Activated T-cell treated with anti-CD3 and anti-CD28 coated beads, Interleukin-2, amount 50 U/mL, for 72 hours (primary cell): ENCODE results near the gene STAP2. TPM values are rescaled to one million over a fixed set of nuclear protein-coding genes. Genes with fewer than 3 reads are reported as not detected.
"Not testable (repeated sequence)": the region's sequence is repeated elsewhere in the genome, so short reads cannot be mapped to it uniquely, and the experiment has no call there.

Source experiments
- ATAC-seq, 2 donors: fragments of 150-1000 bp; cut with Tn5 transposase; replicated peaks in 1 of 2; 2 replicates each; pipeline ENCODE4 v1.10.0; 2021; ENCODE audit warnings: moderate library complexity in 2 of 2, mild to moderate bottlenecking in 1 of 2
- DNase-seq, 2 donors: peaks; one replicate each; pipeline ENCODE4 v3.0.0; 2021 to 2022; ENCODE audit warnings: mixed read lengths in 1 of 2
- H3K27ac Mint-ChIP-seq: one replicate; pipeline ENCODE4 v1.8.0; 2022; ENCODE audit warnings: mild to moderate bottlenecking, moderate library complexity, mixed read lengths
- H3K27me3 Mint-ChIP-seq: one replicate; pipeline ENCODE4 v1.8.0; 2022; ENCODE audit warnings: low read depth, mixed read lengths
- H3K36me3 Mint-ChIP-seq, 2 donors: one replicate each; pipeline ENCODE4 v1.8.0; 2022; ENCODE audit warnings: mixed read lengths in 2 of 2, mild to moderate bottlenecking in 1 of 2; ENCODE audit not compliant: insufficient read depth in 2 of 2
- H3K4me1 Mint-ChIP-seq: one replicate; pipeline ENCODE4 v1.8.0; 2022; ENCODE audit warnings: low read depth, mixed read lengths
- H3K4me3 Mint-ChIP-seq, 2 donors: one replicate each; pipeline ENCODE4 v1.8.0; 2022; ENCODE audit warnings: mild to moderate bottlenecking in 2 of 2, mixed read lengths in 2 of 2, moderate library complexity in 2 of 2
- H3K9me3 Mint-ChIP-seq, 2 donors: one replicate each; pipeline ENCODE4 v1.8.0; 2022; ENCODE audit warnings: mixed read lengths in 2 of 2
- total RNA-seq, 2 donors: library from RNA; stranded (reverse); gene quantifications; one replicate each; pipeline ENCODE4 v1.2.3, GENCODE V29; 2022

Gene STAP2
- total RNA-seq, 2 donors from 2014 or later: 8.3 to 10.0 TPM

DNA sequence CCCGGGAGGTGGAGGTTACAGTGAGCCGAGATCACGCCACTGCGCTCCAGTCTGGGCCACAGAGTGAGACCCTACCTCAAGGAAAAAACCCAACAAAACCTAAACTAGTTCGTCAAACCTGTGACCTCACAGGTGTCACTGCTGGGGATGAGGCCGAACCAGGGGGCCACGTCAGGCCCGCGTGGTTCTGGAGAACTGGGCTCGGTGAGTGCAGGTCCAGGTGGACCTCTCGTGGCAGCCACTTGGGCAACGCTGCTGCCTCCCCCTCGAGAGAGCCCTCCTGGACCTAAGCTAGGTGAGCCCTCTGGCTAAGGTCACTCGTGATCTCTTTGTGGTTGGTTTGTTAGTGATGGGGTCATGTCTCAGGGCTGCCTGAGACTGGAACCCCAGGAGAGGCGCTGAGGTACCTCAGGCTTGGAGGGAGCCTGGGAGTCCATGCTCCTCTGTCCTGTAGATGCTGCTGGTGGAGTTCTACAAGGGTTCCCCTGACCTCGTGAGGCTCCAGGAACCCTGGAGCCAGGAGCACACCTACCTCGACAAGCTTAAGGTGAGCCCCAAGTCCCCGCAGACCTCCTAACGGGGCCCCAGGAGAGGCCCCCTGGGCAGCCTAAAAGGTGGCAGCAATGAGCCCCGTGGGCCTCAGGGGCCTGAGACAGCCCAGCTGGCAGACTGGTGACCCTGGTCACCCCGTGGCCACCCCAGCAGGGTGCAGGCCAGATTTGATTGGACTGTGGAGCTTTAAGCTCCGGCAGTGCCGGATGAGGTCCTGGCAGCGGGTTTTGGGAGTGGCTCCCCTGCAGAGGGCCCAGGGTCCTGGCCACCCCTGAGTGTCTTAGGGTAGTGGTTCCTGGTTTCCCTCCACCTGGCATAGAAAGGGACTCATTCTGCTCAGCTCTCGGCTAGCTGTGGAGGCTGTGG is 20.3 kb upstream of the STAP2 start:
- Mint-ChIP-seq H3K27me3 (no peaks in the 10 kb centered on the region), H3K36me3 (peaks cover 0 to 5% of the 10 kb centered on the region in 2 donors), H3K4me3 (no peak overlapping the region), H3K4me1 (no peaks in the 10 kb centered on the region), H3K9me3 (no peaks in the 10 kb centered on the region), H3K27ac (no peak overlapping the region)
- ATAC-seq (no peak), DNase-seq (no peak)

DNA sequence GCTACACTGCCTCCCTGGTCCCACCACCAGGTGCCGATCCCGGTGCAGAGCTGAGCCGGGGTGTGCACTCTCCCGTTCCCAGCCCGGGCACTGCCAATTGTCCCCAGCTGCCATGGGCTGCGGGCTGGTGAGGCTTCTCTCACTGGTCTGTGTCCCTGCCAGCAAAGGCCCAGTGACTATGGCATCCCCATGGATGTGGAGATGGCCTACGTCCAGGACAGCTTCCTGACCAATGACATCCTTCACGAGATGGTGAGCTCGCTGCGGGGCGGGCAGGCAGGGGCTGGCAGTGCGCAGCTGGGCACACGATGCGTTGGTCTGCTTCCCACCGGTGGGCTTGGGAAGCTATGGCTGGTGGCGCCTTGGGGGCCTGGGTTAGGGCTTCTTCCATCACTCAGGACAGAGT is 19.3 kb upstream of the STAP2 start:
- no peak overlapping the region for H3K27ac Mint-ChIP-seq
- no peaks in the 10 kb centered on the region for H3K9me3 Mint-ChIP-seq

DNA sequence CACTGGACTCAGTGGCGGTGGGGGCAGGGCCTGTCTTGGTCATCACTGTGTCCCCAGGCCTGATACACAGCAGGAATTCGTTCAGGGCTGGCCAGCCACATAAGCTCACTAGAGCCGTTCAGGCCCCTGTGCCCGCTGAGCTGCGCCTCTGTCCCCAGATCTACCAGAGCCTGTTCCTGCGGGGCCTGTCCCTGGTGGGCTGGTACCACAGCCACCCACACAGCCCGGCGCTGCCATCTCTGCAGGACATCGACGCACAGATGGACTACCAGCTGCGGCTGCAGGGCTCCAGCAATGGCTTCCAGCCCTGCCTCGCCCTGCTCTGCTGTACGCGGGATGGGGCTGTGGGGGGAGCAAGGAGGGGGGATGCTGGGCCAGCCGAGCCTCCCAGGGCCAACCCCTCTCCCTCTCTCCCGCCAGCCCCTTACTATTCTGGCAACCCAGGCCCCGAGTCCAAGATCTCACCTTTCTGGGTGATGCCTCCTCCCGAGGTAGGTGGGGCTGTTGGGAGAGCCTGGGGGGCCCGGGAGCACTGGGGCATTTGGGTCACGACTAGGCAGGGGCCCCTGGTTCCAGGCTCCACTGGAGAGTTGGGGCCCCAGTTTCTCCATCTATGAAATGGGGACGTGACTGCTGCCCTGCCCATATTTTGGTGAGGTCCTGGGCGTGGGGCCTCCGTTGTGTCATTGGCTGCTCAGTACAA is 18.6 kb upstream of the STAP2 start:
- H3K36me3 Mint-ChIP-seq: peaks cover 0 to 2% of the 10 kb centered on the region in 2 donors
- no peaks in the 10 kb centered on the region for H3K9me3 Mint-ChIP-seq
- no peak overlapping the region for H3K4me3 Mint-ChIP-seq
- H3K4me1 Mint-ChIP-seq: no peaks in the 10 kb centered on the region
- DNase-seq (no peak), ATAC-seq (no peak)
- no peak overlapping the region for H3K27ac Mint-ChIP-seq
- no peaks in the 10 kb centered on the region for H3K27me3 Mint-ChIP-seq

More for the DNA sequence above, 19.3 kb upstream of the STAP2 start:
- no peak for DNase-seq
- Mint-ChIP-seq H3K27me3 (no peaks in the 10 kb centered on the region), H3K4me1 (no peaks in the 10 kb centered on the region), H3K36me3 (peaks cover 0 to 2% of the 10 kb centered on the region in 2 donors), H3K4me3 (no peak overlapping the region)
- ATAC-seq: no peak

DNA sequence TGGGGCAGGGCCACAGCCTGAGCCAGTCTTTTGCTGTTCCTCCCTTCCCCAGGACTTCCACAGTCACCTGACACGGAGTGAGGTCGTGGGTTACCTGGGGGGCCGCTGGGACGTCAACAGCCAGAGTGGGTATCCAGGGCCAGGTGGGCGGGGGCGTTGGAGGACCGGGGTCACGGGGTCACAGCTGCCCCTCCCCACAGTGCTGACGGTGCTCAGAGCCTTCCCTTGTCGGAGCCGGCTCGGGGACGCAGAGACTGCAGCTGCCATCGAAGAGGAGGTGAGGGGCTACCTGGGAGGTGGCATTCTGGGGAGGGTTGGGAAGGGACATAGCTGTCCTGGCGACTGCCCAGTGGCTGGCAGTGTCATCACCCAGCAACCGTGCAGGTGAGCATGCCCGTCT is 16.3 kb upstream of the STAP2 start:
- DNase-seq (no peak), ATAC-seq (no peak)
- H3K9me3 Mint-ChIP-seq: no peaks in the 10 kb centered on the region
- H3K27ac Mint-ChIP-seq: no peak overlapping the region
- no peaks in the 10 kb centered on the region for H3K36me3 Mint-ChIP-seq
- H3K4me1 Mint-ChIP-seq: no peaks in the 10 kb centered on the region
- H3K27me3 Mint-ChIP-seq: no peaks in the 10 kb centered on the region
- no peak overlapping the region for H3K4me3 Mint-ChIP-seq

DNA sequence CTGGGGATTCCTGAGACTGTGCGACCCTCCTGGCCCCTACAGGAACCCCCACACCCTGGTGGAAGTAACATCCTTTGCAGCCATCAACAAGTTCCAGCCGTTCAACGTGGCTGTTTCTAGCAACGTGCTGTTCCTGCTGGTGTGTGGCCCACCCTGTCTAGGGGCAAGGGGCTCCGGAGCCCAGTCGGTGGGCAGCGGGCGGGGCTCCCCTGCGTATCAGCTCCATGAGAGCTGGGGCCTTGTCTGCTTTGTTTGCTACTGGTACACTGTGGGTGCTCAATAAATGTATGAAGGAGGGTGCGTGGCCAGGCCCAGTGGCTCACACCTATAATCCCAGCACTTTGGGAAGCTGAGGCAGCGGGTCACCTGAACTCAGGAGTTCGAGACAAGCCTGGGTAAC is 15.7 kb upstream of the STAP2 start:
- Mint-ChIP-seq H3K27ac (no peak overlapping the region), H3K36me3 (no peaks in the 10 kb centered on the region), H3K27me3 (no peaks in the 10 kb centered on the region), H3K4me3 (no peak overlapping the region), H3K9me3 (no peaks in the 10 kb centered on the region), H3K4me1 (no peaks in the 10 kb centered on the region)
- DNase-seq: no peak
- ATAC-seq: no peak

DNA sequence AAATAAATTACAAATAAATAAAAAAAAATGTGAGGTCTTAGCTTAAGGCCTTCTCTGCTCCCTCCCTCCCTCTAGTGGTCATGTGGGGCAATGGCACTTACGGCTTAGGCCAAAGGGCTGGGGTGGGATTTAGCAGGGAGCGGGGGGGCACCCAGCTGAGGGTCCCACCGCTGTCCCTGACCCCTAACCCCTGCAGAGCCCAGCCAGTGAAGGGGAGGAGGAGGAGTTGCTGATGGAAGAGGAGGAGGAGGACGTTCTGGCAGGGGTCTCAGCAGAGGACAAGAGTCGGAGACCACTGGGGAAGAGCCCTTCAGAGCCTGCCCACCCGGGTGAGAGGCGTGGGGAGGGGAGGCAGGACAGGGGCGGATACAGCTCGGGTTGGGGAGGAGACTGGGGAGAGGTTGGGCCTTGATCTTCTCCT is 14.1 kb upstream of the STAP2 start:
- Mint-ChIP-seq H3K4me3 (no peak overlapping the region), H3K9me3 (no peaks in the 10 kb centered on the region), H3K27ac (no peak overlapping the region), H3K36me3 (peaks cover 0 to 2% of the 10 kb centered on the region in 2 donors), H3K4me1 (no peaks in the 10 kb centered on the region), H3K27me3 (no peaks in the 10 kb centered on the region)
- ATAC-seq: peak; percentile 62 to 64
- DNase-seq: peak; percentile 64 to 71

DNA sequence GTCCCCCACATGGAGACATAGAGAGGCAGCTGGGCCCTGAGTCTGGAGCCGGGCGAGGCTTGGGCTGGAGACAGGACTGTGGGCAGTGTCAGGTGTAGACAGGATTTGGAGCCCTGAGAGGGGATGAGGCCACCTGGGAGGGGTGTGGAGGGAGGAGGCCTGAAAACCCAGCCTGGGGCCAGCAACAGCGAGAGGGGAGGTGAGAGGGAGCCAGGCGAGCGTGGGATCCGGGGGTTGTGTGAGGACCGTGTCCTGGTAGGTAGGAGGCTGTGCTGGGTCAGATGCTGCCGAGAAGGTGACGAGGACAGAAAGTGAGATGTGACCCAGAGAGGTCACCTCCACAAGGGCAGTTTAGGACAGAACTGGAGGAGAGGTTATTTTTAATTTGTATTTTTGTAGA is 12.1 kb upstream of the STAP2 start:
- no peaks in the 10 kb centered on the region for H3K27me3 Mint-ChIP-seq
- DNase-seq (no peak), ATAC-seq (no peak)
- peaks cover 0 to 2% of the 10 kb centered on the region in 2 donors for H3K36me3 Mint-ChIP-seq
- no peak overlapping the region for H3K4me3 Mint-ChIP-seq
- no peaks in the 10 kb centered on the region for H3K4me1 Mint-ChIP-seq
- no peaks in the 10 kb centered on the region for H3K9me3 Mint-ChIP-seq
- no peak overlapping the region for H3K27ac Mint-ChIP-seq

DNA sequence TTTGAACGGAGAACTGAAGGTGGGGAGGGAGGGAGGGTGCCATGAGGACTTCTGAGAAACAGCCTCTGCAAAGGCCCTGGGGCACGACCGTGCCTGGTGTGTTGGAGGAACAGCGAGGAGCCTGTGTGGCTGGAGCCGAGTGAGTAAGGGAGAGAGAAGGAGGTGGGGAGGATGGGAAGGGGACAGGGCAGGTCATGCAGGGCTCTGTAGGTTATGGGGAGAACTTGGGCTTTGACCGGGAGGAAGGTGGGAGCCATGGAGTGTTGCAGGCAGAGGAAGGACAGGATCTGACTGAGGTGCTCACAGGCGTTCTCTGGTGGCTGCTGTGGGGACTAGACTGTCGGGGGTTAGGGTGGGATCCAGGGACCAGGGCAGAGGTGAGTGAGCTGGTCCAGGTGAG is 11.5 kb upstream of the STAP2 start:
- Mint-ChIP-seq H3K9me3 (no peaks in the 10 kb centered on the region), H3K4me1 (no peaks in the 10 kb centered on the region), H3K27me3 (no peaks in the 10 kb centered on the region), H3K36me3 (peaks cover 0 to 2% of the 10 kb centered on the region in 2 donors), H3K27ac (no peak overlapping the region), H3K4me3 (no peak overlapping the region)
- no peak for ATAC-seq
- DNase-seq: no peak

DNA sequence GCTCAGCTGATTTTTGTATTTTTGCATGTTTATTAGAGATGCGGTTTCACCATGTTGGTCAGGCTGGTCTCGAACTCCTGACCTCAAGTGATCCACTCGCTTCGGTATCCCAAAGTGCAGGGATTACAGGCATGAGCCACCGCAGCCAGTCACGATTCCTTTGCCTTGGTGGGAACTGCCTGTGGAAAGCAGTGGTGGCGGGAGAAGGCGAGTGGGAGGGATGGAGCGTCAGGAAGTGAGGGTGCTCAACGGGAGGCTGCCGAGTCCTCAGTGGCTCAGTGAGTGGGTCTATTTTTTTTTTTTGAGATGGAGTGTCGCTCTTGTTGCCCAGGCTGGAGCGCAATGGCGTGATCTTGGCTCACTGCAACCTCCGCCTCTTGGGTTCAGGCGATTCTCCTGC is 10.6 kb upstream of the STAP2 start:
- not testable (repeated sequence) for H3K4me3 Mint-ChIP-seq, ATAC-seq, H3K4me1 Mint-ChIP-seq, H3K36me3 Mint-ChIP-seq, H3K27ac Mint-ChIP-seq, H3K9me3 Mint-ChIP-seq, H3K27me3 Mint-ChIP-seq, DNase-seq

DNA sequence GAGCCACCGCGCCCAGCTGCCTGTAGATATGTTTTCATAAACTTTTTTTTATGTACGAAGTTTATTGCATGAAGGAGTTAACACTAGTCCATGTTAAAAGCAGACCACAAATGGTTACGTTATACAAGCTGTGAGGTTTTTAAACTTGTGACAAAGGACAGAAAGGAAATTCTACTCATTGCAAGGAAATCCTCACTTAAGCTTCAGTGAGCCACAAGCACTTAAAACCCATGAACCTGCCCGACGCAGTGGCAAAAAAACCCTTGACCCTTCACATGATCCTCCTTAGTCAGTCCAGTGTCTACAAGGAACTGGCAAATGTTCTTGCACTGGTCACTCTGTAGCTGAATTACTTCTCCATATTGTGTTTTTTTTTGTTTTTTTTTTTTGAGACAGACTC is 8.9 kb upstream of the STAP2 start:
- DNase-seq (no peak), ATAC-seq (no peak)
- H3K4me3 Mint-ChIP-seq: no peak overlapping the region
- H3K4me1 Mint-ChIP-seq: peaks cover 5% of the 10 kb centered on the region
- H3K9me3 Mint-ChIP-seq: no peaks in the 10 kb centered on the region
- no peak overlapping the region for H3K27ac Mint-ChIP-seq
- H3K27me3 Mint-ChIP-seq: no peaks in the 10 kb centered on the region
- peaks cover 0 to 2% of the 10 kb centered on the region in 2 donors for H3K36me3 Mint-ChIP-seq

DNA sequence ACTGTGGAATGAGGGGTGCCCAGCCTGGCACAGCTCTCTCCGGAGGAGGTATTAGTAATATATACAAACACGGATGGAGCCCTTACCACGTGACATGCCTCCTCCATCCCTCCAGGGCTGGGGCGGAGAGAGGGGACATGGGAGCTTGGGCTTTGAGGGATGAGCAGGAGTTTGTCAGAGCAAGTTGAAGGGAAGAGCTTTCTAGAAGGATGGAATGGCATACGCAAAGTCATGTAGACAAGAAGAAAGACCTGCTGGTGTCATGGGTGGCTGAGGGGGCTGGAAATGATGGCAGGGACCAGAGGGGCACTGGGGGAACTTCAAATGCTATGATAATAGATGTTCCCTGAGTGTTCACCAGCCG is 7.4 kb upstream of the STAP2 start:
- peaks cover 0 to 2% of the 10 kb centered on the region in 2 donors for H3K36me3 Mint-ChIP-seq
- DNase-seq: no peak
- H3K4me1 Mint-ChIP-seq: peaks cover 13% of the 10 kb centered on the region
- no peaks in the 10 kb centered on the region for H3K27me3 Mint-ChIP-seq
- no peak for ATAC-seq
- no peaks in the 10 kb centered on the region for H3K9me3 Mint-ChIP-seq
- H3K4me3 Mint-ChIP-seq: no peak overlapping the region
- H3K27ac Mint-ChIP-seq: no peak overlapping the region

DNA sequence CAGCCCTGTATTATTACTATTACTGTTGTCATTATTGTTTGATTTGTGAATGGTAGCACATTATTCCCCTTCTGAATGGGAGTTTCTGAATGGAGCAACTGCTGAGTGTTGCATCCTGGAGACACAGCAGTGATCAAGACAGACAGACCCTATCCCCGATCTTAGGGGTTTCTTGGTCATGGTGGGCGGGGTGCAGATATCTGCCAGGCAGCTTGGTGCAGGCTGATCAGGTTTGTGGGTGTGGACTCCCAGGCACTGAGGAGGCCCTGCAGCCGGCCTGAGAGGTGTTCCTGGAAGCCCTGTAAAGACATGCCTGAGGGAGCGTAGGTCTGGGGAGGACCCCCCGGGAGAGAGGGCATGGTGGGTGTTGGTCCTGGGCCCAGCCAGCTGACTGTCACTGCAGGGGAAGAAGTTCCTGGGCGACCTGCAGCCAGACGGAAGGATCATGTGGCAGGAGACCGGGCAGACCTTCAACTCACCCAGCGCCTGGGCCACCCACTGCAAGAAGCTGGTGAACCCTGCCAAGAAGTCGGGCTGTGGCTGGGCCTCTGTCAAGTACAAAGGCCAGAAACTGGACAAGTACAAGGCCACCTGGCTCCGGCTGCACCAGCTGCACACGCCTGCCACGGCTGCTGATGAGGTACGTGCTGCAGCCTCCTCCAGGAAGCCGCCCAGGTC is 6.9 kb upstream of the STAP2 start:
- ATAC-seq (no peak), DNase-seq (no peak)
- no peaks in the 10 kb centered on the region for H3K9me3 Mint-ChIP-seq
- H3K36me3 Mint-ChIP-seq: peaks cover 0 to 2% of the 10 kb centered on the region in 2 donors
- H3K27ac Mint-ChIP-seq: peak overlapping the region; percentile 25
- H3K4me1 Mint-ChIP-seq: peaks cover 13% of the 10 kb centered on the region
- H3K4me3 Mint-ChIP-seq: peak overlapping the region in 1 of 2 donors; percentile 52
- no peaks in the 10 kb centered on the region for H3K27me3 Mint-ChIP-seq
